Panc1 (cell line): ENCODE data around the gene TMEM164. TPM values are rescaled to one million over a fixed set of nuclear protein-coding genes. Genes with fewer than 3 reads are reported as not detected.

Experiments used
- ATAC-seq: fragments of 200-7000 bp; cut with Tn5 transposase; 2 replicates; pipeline ENCODE4 v1.9.1; 2020; ENCODE audit warnings: mild to moderate bottlenecking, moderate library complexity
- BruUV-seq: library from RNA; stranded (reverse); fragments of 400-500 nt; replicated peaks from 2 replicates; lab custom pipeline; 2021; lab: Mats Ljungman, UMichigan
- CTCF ChIA-PET: fragments of 300-600 bp; sonication (Branson Sonifier 250); formaldehyde crosslinking; loops from one replicate; lab custom pipeline; 2022; ENCODE audit warnings: antibody characterized with exemption; lab: Charles Lee
- POLR2A ChIA-PET: fragments of 300-600 bp; sonication (Branson Sonifier 250); formaldehyde crosslinking; loops from one replicate; lab custom pipeline; 2022; ENCODE audit warnings: antibody characterized with exemption; lab: Charles Lee
- DNase-seq: peaks from one replicate; pipeline ENCODE4 v3.0.0-alpha.2; 2010; ENCODE audit warnings: low read depth, low spot score
- H3K27ac ChIP-seq: 2 replicates; pipeline ENCODE4 v1.5.1; 2011; ENCODE audit warnings: mild to moderate bottlenecking, low read length, inconsistent platforms
- H3K27me3 ChIP-seq: fragments of 200-500 bp; sonication (Bioruptor generic); 2 replicates; pipeline ENCODE4 v1.6.0; 2014; ENCODE audit warnings: low read length, inconsistent platforms; ENCODE audit not compliant: control insufficient read depth, insufficient read depth
- H3K36me3 ChIP-seq: fragments of 200-500 bp; sonication (Bioruptor generic); 2 replicates; pipeline ENCODE4 v1.5.1; 2014; ENCODE audit warnings: inconsistent platforms, mild to moderate bottlenecking, low read length, moderate library complexity; ENCODE audit not compliant: control insufficient read depth, insufficient read depth
- H3K4me1 ChIP-seq: 2 replicates; pipeline ENCODE4 v1.5.1; 2011; ENCODE audit warnings: inconsistent platforms, mild to moderate bottlenecking, low read length, moderate library complexity; ENCODE audit not compliant: control insufficient read depth, insufficient read depth
- H3K4me3 ChIP-seq, 2 experiments: 2 replicates each; pipeline ENCODE4 v1.5.1; 2011 to 2012; ENCODE audit warnings: low read depth in 2 of 2, low read length in 2 of 2, mild to moderate bottlenecking in 2 of 2, inconsistent platforms in 1 of 2, moderate library complexity in 1 of 2
- H3K9me3 ChIP-seq: fragments of 200-500 bp; sonication (Bioruptor generic); 2 replicates; pipeline ENCODE4 v1.5.1; 2014; ENCODE audit warnings: low read depth, mild to moderate bottlenecking, inconsistent platforms, low read length, moderate library complexity; ENCODE audit not compliant: control insufficient read depth, insufficient read depth
- CTCF ChIP-seq: fragments of 450-650 bp; IDR thresholded peaks from 2 replicates; pipeline ENCODE4 v1.5.1; 2017; ENCODE audit warnings: mild to moderate bottlenecking
- POLR2AphosphoS5 ChIP-seq: IDR thresholded peaks from 2 replicates; pipeline ENCODE4 v1.6.1; 2012; ENCODE audit warnings: mild to moderate bottlenecking, low read depth, low read length, moderate library complexity
- SIN3A ChIP-seq: IDR thresholded peaks from 2 replicates; pipeline ENCODE4 v1.6.1; 2012; ENCODE audit warnings: low read depth, mild to moderate bottlenecking, low read length, moderate library complexity, borderline replicate concordance; ENCODE audit not compliant: insufficient read depth
- TCF7L2 ChIP-seq: IDR thresholded peaks from 2 replicates; pipeline ENCODE4 v1.6.1; 2011; ENCODE audit warnings: mild to moderate bottlenecking, low read depth, low read length, inconsistent platforms
- in situ Hi-C: cut with HindIII; loops from 2 replicates; pipeline ENCODE4 v1.10.0; 2016; ENCODE audit warnings: low sequenced_read_pairs, low pct_unique_long_range_greater_than_20kb
- intact Hi-C: fragments of 100-400 bp; cut with micrococcal nuclease; formaldehyde crosslinking; loops from one replicate; pipeline ENCODE4 v1.10.0; 2022; ENCODE audit not compliant: unreplicated experiment
- total RNA-seq: library from RNA; stranded (reverse); gene quantifications from one replicate; pipeline ENCODE4 v1.2.1, GENCODE V29; 2021; ENCODE audit not compliant: unreplicated experiment
- TF ChIP-seq, protein P1 (sequence below), 2 experiments: IDR thresholded peaks; 2 replicates each; pipeline ENCODE4 v1.6.1; 2011 to 2012; ENCODE audit warnings: low read depth in 2 of 2, control low read depth in 1 of 2, low read length in 1 of 2, mild to moderate bottlenecking in 1 of 2, moderate library complexity in 1 of 2; ENCODE audit not compliant: insufficient read depth in 1 of 2

The TMEM164 gene
- total RNA-seq, 1 experiment from 2014 or later: 32.8 TPM

DNA sequence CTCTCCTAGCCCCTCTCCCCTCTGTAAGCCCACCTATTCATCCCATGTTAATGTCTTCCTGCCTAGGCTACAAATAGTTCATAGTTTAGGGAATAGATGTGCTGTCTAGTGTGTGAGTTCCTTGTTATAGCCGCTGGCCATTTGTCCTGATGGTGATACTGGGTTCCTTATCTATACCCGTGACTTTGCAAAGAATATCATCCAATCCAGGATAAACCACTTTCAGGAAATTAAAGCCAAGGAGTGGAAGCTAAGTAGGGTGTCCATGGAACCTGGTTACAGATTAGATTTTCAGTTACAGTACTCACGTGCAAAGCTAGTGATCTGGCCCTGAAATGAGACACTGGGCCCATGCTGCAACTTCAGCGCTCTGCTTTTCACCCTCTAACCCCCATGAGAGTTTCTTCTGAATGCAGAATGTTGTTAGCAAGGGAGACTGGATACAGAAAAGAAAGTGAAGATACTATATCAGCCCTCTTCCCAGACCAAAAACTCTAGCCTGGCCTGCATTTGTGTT, 111.4 kb downstream of the TMEM164 start:
- CTCF ChIA-PET: no interaction called here
- POLR2A ChIA-PET: no interaction called here

GRCh38 chrX:110116066-110116980, 113.4 kb downstream of the TMEM164 start:
- no peaks in the 10 kb centered on the region for H3K27me3 ChIP-seq
- in situ Hi-C loops (no loop called here), intact Hi-C loops (no loop called here)
- no peaks in the 10 kb centered on the region for H3K9me3 ChIP-seq
- POLR2A ChIA-PET: no interaction called here
- H3K27ac ChIP-seq: no peak overlapping the region
- H3K4me1 ChIP-seq: no peaks in the 10 kb centered on the region
- no peak for DNase-seq
- TF ChIP-seq SIN3A: no peak
- no peak for TF ChIP-seq CTCF
- TF ChIP-seq, protein P1, sequence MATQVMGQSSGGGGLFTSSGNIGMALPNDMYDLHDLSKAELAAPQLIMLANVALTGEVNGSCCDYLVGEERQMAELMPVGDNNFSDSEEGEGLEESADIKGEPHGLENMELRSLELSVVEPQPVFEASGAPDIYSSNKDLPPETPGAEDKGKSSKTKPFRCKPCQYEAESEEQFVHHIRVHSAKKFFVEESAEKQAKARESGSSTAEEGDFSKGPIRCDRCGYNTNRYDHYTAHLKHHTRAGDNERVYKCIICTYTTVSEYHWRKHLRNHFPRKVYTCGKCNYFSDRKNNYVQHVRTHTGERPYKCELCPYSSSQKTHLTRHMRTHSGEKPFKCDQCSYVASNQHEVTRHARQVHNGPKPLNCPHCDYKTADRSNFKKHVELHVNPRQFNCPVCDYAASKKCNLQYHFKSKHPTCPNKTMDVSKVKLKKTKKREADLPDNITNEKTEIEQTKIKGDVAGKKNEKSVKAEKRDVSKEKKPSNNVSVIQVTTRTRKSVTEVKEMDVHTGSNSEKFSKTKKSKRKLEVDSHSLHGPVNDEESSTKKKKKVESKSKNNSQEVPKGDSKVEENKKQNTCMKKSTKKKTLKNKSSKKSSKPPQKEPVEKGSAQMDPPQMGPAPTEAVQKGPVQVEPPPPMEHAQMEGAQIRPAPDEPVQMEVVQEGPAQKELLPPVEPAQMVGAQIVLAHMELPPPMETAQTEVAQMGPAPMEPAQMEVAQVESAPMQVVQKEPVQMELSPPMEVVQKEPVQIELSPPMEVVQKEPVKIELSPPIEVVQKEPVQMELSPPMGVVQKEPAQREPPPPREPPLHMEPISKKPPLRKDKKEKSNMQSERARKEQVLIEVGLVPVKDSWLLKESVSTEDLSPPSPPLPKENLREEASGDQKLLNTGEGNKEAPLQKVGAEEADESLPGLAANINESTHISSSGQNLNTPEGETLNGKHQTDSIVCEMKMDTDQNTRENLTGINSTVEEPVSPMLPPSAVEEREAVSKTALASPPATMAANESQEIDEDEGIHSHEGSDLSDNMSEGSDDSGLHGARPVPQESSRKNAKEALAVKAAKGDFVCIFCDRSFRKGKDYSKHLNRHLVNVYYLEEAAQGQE (IDR thresholded peaks at IDR 0.05; ENCODE audit: insufficient read depth in 1 of 2, low read depth in 2 of 2, low read length in 1 of 2): no peak
- TF ChIP-seq TCF7L2: no peak
- TF ChIP-seq POLR2AphosphoS5: no peak
- BruUV-seq: no TSS peak
- no peaks in the 10 kb centered on the region for H3K36me3 ChIP-seq
- no peak for ATAC-seq
- H3K4me3 ChIP-seq: no peak overlapping the region
- CTCF ChIA-PET: no interaction called here

More for the DNA sequence above, 111.4 kb downstream of the TMEM164 start:
- Histone ChIP-seq H3K27me3 (no peaks in the 10 kb centered on the region), H3K36me3 (no peaks in the 10 kb centered on the region), H3K4me3 (no peak overlapping the region), H3K9me3 (no peaks in the 10 kb centered on the region), H3K4me1 (no peaks in the 10 kb centered on the region), H3K27ac (no peak overlapping the region)
- in situ Hi-C loops: no loop called here
- ATAC-seq: no peak
- no TSS peak for BruUV-seq
- intact Hi-C loops: no loop called here
- no peak for TF ChIP-seq TCF7L2
- no peak for TF ChIP-seq SIN3A
- TF ChIP-seq, protein P1 (IDR thresholded peaks at IDR 0.05; ENCODE audit: insufficient read depth in 1 of 2, low read depth in 2 of 2, low read length in 1 of 2): no peak
- TF ChIP-seq POLR2AphosphoS5: no peak
- no peak for TF ChIP-seq CTCF
- DNase-seq: no peak
